ENCODE measurements around the gene REN.

REN gene

DNA sequence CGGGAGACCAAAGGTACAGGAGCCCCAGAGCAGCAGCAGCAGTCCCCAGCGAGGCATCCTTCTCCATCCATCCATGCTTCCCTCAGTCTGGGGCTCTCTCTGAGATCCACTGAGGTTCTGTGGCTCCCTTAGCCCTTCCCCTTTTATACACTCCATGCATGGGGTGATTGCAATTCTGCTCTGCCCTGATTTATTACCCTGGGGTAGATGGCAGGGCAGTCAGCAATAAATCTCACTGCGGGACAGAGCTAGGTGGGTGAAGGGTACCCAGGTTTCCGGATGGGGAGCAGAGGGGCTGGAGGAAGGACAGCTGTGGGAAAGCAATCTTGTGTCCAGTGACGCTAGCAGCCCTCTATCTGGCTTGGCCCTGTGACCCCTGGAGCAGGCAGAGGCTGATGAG is at the start of gene REN:
Gene REN, minus strand, starts transcription at position 119 of the 400 bp plus-strand sequence. Its CDS starts 44 bp downstream, at position 75.
- DNase-seq (ENCODE audit: low read depth) = no peak

DNA sequence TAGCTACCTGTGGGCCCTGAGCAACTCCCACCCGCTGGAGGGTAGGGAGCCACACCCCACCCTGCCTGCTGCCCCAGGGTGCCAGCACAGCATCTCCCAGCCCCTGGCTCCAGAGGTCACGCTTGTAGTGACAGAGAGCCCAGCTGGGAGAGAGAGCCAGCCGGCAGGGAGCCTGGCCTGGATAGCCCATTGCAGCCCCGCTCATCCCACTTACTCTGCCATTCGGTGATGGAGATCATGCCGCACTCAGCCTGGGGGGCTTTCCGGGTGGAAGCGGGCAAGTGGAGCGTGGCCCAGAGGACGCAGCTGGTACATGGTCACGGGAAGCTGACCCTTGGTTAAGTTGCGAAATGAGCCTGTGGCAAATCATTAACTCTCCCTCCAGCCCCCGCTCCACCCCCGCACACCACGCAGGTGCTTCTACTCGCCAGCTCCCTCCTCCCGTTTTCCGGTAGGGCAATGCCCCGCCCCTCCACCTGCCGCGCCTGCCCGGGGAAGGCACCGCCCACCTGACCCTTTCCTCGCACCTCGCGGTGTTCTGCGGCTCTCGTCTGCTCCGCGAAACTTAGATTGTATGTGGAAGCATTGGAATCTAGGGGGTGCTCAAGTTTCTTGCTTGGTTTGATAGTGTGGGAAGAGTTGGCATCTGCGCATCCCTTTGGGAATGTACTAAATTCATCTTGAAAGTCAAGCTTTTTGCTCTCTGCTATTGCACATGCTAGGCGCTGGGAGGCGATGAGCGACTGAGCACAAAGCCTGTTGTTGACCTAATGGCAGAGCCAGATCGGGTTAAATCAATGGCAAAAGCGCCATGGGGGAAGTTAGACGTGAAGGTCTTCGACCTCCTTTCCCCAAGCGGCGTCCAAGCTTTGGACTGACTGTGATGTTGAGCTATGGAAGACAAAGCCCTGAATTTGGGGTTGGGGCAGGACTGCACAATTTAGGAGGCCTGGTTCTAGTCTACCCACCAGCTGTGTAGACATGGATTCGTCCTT is 47.8 kb upstream of the REN start, which contains the start of gene GOLT1A:
Gene GOLT1A, minus strand, starts transcription at position 321 of the 995 bp plus-strand sequence. Its CDS starts 82 bp downstream, at position 239.
- DNase-seq (ENCODE audit: low read depth) = peak; percentile 84

DNA sequence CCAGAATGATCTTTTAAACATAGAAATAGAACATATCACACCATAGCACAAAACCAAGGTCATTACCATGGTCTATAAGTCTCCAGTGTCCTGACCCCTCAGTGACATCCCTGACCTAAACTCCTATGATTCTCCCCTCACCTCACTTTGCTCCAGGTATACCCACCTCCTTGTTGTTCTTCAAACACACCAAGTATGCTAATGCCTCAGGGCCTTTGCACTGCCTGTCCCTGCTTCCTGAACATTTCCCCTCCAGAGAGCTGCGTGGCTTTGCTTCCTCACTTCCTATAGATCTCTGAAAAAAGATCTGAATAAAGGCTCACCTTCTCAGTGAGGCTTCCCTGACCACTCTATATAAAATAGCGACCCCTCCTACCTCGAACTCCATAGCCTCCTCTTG is 46.6 kb upstream of the REN start:
- no peak for DNase-seq (ENCODE audit: low read depth)

DNA sequence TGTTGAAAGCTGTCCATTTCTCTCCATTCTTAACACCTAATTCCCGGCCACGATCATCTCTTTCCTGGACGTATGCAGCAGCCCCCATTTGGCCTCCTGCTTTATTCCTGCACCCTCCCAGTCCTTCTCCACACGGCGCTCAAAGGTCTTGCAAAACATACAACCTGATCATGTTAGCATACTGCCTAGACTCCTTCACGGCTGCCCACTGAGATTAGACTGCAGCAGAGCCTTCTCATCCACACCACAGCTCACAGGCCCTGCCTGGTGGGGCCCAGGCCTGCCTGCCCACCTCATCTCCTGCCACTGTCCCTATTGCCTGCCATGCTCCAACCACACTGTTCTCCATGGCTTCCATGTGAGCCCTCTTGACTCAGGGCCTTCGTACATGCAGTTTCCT is 44.9 kb upstream of the REN start:
- DNase-seq (ENCODE audit: low read depth) = no peak

DNA sequence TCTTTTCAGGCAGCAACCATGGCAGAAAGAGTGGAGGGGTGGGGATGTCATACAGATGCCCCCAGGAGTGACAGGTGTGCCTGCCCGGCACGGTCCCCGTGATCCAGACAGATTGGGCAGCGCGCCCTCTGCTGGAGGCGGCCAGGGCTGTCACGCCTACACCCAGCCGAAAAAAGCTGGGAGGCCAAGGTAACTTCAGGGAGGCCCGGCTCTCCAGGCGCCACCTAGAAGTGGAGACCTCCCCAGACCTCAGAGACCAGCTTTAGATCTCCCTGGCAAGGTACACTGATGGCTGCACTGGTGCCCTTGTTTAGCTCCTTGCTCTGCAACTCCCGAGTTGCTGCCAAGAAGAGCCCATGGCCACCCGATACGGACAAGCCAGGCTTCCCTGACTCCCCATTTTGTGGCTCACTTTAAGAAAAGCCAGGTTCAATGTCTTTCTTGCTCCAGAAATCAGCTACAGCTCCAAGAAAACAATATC is 41.0 kb upstream of the REN start:
- no peak for DNase-seq (ENCODE audit: low read depth)

DNA sequence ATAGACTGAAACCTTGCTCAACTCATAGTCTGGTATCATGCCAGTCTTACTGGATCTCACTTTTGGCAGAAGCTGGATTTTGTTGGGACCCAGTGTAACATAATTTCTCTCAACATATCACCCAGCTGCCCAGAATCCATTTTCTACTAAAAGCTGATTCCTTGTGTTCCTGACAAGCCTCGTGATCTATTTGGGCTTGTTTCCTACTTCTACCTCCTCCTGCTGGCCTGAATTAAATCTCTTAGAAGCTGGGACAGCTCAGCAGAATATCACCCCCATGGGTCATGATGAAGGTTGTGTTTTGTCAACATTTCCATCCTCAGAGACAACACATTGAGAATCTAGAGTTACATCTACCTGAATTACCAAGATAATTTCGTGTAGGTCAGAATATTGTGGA is 40.0 kb upstream of the REN start:
- no peak for DNase-seq (ENCODE audit: low read depth)

DNA sequence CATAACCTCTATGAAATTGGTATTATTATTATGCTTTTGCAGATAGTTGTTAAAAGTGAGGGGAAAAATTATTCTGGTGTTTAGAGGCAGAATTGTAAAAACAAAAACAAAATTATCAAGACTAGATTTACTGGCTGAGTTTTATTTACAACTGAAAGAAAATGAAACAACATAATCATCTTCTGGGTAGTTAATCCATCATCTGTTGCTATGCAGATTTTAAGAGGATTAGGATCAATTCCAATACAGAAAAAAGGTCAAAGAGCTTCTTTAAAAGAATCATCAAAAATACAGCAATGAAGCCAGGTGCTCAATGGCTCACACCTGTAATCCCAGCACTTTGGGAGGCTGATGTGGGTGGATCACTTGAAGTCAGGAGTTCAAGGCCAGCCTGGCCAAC is 39.3 kb upstream of the REN start:
- no peak for DNase-seq (ENCODE audit: low read depth)

DNA sequence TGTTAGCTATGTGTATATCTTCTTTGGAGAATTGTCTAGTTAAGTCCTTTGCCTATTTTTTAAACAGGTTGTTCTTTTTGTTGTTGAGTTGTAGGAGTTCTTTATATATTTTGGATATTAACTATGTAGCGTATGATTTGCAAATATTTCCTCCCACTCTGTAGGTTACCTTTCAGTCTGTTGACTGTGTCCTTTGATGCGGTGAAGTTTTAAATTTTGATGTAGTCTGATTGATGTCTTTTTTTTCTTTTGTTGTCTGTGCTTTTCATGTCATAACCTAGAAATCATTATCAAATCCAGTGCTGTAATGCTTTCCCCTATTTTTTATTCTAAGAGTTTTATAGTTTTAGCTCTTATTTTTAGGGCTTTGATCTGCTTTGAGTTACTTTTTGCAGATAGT is 38.8 kb upstream of the REN start:
- no peak for DNase-seq (ENCODE audit: low read depth)

DNA sequence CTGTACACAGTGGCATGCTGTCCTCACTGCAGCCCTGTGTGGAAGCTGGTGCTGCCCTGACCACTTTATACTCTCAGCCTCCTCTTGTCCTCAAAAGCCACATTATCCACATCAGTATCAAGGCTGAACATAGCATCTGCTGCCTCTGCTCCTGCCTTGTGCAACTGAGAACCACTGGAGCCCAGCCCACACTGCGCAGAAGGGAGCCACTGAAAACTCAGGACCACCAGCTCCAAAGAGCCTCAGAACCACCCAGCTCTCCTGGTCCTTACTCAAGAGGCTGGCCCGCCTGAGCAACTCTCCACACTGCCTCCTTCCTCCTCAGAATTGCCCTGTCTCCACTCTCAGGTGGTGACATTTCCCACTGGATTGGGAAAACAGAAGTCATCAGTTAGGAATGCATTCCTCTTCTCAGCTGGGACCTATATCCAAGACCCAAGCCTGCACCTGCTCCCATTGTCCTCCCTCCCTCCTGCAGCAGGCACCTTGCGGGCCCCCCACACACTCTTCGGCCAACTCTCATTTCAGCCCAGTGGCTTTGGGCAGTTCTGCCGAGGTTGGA is 37.1 kb upstream of the REN start:
- no peak for DNase-seq (ENCODE audit: low read depth)

DNA sequence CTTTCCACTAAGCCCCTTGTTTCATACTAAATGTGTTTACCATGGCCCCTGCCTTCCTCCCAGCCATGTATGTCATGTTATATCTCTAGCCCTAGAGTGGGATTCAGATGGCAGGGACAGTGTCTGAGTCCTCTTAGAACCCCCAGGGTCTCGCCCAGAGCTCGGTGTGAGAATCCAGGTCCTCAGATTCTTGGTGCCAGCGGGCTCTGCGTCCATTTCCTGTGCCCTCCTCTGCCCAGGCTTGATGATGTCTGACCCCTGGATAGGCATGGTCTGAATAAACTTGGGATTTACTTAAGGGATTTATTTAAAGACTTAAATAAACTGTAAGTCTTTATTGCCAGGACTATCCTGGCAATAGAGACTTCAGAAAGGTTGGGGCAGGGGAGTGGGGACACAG is 36.3 kb upstream of the REN start:
- no peak for DNase-seq (ENCODE audit: low read depth)

DNA sequence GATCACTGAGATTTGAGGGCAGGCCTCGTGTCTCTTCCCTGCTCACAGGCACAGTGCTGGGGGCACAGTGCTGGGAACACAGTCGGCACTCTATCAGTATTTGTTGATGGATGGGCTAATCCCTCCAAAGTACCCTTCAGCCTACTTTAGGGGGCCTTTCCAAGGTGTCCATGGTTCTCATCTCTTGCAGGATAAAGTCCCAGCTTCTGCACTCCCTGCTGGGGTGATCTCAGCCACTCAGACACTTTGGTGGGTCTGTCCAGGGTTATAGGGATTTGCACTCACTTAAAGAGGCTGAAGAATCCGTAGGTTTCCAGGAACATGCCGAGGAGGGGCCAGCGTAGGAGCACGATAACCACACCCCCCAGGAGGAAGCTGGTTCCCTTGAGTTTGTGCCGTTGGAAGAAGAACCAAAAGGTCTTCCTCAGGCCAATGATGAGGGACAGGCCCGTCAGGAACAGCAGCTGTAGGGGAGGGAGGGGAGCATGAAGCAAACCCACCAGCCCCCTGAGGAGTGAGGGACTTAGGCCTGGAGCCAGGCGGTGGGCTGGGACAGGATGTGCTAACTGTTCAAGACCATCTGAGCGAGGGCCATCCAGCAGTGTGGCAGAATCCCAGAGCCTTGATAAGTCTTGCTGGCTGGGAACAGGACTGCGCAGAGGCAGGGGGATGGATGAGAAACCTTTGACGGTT is 35.4 kb upstream of the REN start:
- no peak for DNase-seq (ENCODE audit: low read depth)

DNA sequence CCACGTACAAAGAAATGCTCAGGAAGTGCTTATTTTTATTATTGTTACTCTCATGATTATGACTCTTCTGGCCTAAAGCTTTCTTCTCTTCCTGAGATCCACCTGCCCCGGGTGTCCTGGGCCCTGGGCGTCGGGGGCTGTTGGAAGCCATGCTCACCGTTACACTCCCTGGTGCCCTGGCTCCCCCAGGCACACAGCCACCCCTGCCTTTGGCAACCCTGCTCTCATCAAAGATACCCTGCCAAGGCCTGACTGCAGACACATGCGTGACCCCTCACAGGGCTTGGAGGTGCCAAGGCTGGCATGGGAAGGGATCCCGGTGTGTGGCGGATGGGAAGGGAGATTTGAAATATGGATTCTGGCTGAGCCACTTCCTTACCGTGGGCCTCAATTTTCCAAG is 33.4 kb upstream of the REN start:
- no peak for DNase-seq (ENCODE audit: low read depth)

DNA sequence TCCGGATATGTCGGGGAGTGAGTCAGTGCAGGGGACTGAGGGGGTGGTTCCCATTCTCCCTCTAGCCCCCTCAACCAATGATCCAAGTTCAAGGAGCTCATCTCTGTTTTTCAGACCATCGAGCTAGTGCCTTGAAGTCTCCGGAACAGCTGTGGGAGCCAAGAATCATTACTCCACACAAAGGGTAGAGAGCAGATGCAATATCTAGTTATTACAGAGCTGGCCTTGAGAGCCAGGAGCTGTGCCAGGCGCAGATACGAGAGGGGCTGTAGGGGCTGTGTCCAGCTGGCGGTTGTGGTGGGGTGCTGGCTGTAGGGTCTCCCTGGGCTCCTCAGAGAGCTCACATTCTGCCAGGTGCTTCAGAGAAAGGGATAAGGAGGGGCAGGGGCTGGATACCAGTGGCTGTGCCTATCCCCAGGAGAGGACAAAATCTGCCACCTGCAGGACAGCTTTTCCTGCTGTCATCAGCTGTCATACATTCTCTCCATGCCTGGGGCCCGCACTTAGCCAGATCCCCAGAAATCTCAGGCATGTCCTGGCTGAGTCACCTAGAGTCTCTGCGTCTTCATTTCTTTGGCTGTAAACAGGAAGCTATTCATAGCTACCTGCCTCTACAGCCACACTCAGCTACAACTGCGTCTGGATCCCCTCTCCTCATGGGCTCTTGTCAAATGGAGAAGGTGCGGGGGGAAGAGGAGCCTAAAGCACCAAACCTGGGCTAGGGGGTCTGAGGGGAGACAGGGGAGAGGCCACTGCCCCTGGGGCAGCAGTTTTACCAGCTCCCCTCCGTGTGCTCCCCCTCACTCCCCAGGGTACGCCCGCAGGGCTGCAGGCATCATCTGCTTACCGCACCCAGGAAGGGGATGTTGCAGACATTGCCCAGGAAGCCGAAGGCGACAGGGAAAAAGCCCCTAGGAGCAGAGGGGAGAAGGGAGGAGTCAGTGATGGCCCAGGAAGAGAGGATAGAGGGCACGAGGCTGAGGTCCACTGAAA is 32.5 kb upstream of the REN start:
- peak; percentile 69 for DNase-seq (ENCODE audit: low read depth)

DNA sequence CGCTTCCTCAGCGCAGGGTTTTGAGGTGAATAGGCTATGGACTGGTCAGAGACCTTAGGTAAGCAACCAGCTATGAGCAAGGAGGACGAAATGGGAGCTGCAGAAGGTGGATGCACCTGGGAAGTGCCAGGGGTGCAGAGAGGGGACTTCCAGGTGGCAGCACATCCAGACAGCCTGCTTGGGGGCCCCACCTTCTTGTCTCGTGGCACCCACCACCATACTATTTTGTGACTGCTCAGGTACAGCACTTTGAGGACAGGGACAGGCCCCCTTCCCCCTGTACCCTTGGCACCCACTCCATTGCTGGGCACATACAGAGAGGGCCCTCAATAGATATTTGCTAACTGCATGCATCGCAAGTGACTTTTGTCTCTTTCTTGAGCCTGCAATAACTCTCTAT is 30.9 kb upstream of the REN start:
- DNase-seq (ENCODE audit: low read depth) = no peak

DNA sequence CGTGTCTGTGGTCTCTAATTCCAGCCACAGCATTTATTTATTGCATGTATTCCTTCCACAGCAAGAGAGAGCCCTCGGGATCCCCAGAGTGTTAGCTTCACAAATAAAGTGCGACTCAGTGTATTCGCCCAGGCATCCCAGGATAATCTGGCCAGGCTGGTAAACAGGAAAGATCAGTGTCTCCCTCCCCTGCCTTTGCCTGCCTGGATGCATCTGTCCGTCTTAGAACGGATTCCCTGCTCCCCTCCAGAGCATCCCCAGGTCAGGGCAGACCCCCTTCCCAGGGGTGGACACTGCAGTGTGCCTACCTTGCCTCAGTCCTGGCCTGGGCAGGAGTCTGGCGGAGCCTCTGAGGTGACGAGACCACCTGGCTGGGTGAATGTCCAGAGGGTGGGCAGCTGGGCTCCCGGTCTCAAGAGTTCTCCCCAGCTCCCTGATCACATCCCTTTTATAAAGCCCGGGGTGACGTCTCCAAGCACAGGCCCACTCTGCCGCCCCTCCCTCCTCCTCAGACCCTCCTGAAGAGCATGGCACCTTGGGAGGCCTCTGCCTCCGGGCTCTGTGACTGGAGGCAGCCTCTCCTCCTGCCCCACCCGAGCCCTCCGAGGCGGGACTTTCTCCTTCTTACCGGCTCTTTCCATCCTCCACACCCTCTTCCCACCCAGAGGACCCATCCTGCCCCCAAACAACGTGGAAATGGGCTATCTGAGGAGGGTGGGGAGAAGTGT is 30.1 kb upstream of the REN start, which contains the start of gene KISS1:
Gene KISS1, minus strand, starts transcription at position 424 of the 728 bp plus-strand sequence. CDS start 3,615 bp downstream, outside the sequence.
- DNase-seq (ENCODE audit: low read depth) = no peak

DNA sequence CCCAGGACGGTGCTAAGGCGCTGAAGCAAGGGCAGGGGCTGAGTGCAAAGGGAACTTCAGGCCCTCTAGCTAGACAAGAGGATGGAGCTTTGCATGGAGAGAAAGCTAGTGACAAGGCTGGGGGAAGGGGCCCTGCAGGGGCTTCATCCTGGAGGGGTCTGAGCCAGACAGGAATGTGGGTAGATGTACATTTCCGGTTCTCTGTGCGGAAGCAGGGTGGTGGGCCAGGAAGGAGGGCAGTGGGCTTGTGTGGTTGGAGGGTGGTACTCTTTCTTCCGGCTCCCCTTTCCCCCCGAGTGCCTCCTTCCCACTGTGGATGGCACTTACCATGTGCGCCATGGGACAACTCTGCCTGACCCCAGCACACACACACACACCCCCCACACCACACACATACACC is 28.6 kb upstream of the REN start:
- no peak for DNase-seq (ENCODE audit: low read depth)

DNA sequence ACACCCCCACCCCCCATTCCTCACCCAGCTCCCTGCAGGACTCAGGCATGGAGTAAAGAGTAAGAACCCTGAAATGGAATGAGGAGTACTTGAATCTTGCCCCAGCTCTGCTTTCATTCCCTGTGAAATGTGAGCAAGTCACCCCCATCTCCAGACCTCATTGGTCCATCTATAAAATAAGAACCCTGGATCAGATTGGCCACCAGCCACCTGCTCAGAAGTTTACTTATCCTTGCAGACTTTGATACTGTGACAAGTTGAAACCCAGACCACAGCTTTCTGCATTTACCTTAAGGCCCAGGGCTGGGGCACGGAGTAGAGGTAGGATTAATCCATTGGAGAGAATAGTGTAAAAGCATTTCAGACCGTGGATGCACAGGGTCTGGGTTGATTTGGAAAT is 27.9 kb upstream of the REN start:
- DNase-seq (ENCODE audit: low read depth) = no peak

DNA sequence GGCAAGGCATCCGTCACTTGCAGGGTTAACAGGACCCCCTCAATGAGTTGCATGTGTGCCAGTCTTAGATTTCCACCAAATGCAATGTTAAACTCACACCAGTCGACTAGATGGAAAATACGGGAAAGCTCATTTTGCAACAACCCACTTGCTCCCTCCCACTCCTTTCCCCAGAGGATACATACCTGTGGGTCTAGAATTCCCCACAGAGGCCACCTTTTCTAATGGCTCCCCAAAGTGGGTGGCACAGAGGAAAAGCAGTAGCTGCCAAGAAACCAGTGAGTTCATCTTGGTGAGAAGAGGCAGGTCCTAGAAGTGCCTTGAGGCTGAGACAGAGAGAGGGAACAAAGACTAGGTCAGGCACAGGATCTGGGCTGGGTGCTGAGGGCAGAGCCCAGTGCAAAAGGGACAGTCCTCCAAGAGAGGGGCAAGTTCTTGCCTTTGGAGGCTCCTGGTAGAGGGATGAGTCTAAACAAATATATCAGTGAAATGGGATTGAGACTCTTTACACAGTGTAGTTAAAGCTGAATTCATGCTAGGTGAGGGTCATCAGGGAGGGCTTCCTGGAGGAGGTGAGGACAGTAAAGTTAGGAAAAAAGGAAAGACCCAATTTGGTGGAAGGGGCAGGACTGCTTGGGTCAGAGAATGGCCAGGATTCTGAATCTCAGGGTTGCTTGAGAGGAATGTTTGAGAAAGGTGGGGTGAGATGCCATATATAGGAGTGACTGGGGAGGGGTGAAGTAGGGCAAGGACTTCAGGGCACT is 26.6 kb upstream of the REN start:
- peak; percentile 38 for DNase-seq (ENCODE audit: low read depth)

DNA sequence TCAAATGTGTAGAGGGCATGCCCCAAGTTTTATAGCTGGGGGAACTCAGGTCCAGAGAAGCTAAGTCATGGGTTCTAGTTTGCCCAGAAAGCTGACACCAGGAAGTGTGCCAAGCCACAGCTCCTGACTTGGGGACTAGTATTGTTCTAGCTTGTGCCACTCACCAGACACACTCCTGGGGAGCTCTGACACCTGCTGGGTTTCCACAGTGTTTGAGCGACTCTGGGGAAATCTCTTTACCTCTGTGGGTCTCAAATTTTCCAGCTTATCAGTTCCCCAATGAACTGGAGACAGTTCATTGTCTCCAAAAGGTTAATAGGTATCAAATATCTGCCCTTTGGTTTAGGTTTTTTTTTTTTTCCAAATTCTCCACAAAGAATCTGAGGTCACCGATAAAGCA is 25.9 kb upstream of the REN start:
- no peak for DNase-seq (ENCODE audit: low read depth)

DNA sequence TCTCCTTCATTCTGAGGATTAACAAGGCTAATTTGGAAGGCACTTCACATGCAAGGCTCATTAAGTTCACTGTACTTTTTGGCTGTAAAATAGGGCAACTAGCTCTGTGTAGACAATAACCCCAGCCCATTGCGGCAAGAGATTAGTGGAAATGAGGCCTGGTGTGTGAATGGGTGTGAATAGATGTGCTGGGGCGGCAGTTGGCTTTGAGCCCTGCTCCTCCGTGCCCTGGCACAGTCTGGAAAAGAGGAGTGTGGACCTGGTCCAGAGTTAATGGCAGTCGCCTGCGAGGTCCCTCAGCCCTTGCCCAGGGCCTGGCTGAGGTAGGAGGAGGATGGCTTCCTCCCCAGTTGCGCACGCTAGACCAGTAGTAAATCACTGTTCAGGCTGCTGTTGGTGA is 25.3 kb upstream of the REN start:
- DNase-seq (ENCODE audit: low read depth) = no peak
